SKM-1 treated with dmso at 0.1 percent for 144 hours (cell line): ENCODE data around the gene RBP3.

Experiments
- DNase-seq: peaks from one replicate; lab custom pipeline; 2025; ENCODE audit not compliant: unreplicated experiment; lab: John Stamatoyannopoulos, UW

Gene RBP3

GRCh38 chr10:47396311-47396717 is 48.2 kb downstream of the RBP3 start:
- DNase-seq: no peak

GRCh38 chr10:47397256-47397655 is 49.1 kb downstream of the RBP3 start:
- DNase-seq: no peak

- no peak for DNase-seq
Observed at GRCh38 chr10:47400251-47400650, 52.1 kb downstream of the RBP3 start.

GRCh38 chr10:47400786-47401185 is 52.6 kb downstream of the RBP3 start:
- no peak for DNase-seq

- DNase-seq: no peak
Observed at GRCh38 chr10:47401210-47401609, 53.0 kb downstream of the RBP3 start.

- DNase-seq: no peak
Observed at GRCh38 chr10:47401874-47402640, 53.9 kb downstream of the RBP3 start.

GRCh38 chr10:47402641-47403301 is 54.6 kb downstream of the RBP3 start:
- DNase-seq: no peak

- DNase-seq: no peak
Observed at GRCh38 chr10:47403446-47404318, 55.5 kb downstream of the RBP3 start.

GRCh38 chr10:47404446-47404845 is 56.3 kb downstream of the RBP3 start:
- no peak for DNase-seq

GRCh38 chr10:47404937-47405336 is 56.8 kb downstream of the RBP3 start:
- no peak for DNase-seq

GRCh38 chr10:47405857-47406547 is 57.8 kb downstream of the RBP3 start:
- DNase-seq: no peak

GRCh38 chr10:47406548-47406869 is 58.3 kb downstream of the RBP3 start:
- no peak for DNase-seq

GRCh38 chr10:47406870-47407691 is 58.9 kb downstream of the RBP3 start:
- DNase-seq: no peak
